ENCODE measurements around the gene VSTM2L.

The VSTM2L gene

GRCh38 chr20:37911261-37911660 lies 8.3 kb downstream of the VSTM2L start:
- no peak for TF ChIP-seq JUND (IDR thresholded peaks at IDR 0.05; ENCODE audit: low read depth)
- no peak for DNase-seq (ENCODE audit: low read depth in 1 of 2, low spot score in 1 of 2)
- in situ Hi-C loops (cut with HindIII; ENCODE audit: low pct_unique_long_range_greater_than_20kb, low sequenced_read_pairs) = no loop called here

DNA sequence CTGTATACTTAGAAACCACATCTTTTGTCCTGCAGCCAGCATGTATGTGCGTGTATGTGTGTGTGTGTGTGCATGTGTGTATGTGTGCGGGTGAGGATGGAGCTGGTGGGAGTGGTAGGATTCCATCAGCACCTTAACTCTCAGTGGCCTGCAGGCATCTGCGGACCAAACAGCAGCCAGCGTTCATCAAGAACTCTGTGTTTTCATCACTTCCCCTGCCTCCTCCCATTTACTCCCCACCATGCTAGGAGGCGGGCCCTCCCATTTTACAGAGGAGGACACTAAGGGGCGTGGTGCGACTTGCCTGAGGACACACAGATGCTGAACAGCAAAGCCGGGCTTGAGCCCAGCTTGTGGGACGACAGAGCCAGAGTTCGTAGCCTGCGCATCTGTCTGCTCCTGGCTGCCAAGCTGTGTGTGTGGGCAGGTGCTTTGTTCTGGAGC lies 8.9 kb downstream of the VSTM2L start:
- in situ Hi-C loops (cut with HindIII; ENCODE audit: low pct_unique_long_range_greater_than_20kb, low sequenced_read_pairs) = no loop called here
- no peak for DNase-seq (ENCODE audit: low read depth in 1 of 2, low spot score in 1 of 2)

GRCh38 chr20:37912874-37913273 lies 9.9 kb downstream of the VSTM2L start:
- no peak for TF ChIP-seq JUND (IDR thresholded peaks at IDR 0.05; ENCODE audit: low read depth)
- no peak for DNase-seq (ENCODE audit: low read depth in 1 of 2, low spot score in 1 of 2)
- in situ Hi-C loops (cut with HindIII; ENCODE audit: low pct_unique_long_range_greater_than_20kb, low sequenced_read_pairs) = no loop called here

More for the DNA sequence above, 8.9 kb downstream of the VSTM2L start:
- no peak for TF ChIP-seq JUND (IDR thresholded peaks at IDR 0.05; ENCODE audit: low read depth)

DNA sequence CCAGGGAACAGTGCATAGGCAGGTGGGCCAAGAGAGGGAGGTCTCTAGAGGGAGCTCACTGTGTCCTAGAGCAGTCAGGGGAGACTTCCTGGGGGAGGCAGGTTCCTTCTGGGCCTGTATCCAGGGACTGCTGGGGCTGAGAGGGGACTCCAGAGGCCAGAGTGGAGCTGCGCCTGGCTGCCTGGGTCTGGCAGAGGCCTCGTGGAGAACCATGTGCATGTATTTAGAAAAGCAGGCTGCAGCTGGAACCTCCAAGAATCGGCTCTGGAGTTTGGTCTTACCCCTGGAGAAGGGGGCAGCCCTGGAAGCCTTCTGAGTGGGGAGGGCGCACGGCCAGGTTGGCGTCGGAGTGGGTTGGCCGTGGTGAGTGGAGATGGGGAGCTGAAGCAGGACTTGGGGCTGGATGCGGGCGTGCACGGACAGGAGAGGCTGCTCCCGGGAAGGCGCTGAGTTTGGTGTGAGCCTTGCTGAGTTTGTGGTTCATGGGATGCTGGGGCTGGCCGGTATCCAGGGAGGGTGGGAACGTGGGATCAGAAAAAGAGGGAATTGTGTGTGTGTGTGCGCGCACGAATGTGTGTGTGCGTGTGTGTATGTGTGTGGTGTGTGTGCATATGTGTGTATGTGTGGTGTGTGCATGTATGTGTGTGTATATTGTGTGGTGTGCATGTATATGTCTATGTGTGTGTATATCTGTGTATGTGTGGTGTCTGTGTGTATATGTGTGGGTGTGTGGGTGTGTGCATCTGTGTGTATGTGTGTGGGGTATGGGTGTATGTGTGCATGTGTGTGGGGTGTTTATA lies 10.8 kb downstream of the VSTM2L start:
- DNase-seq (ENCODE audit: low read depth in 1 of 2, low spot score in 1 of 2) = no peak
- in situ Hi-C loops (cut with HindIII; ENCODE audit: low pct_unique_long_range_greater_than_20kb, low sequenced_read_pairs) = no loop called here

GRCh38 chr20:37914367-37914671 lies 11.4 kb downstream of the VSTM2L start:
- in situ Hi-C loops (cut with HindIII; ENCODE audit: low pct_unique_long_range_greater_than_20kb, low sequenced_read_pairs) = no loop called here
- TF ChIP-seq JUND (IDR thresholded peaks at IDR 0.05; ENCODE audit: low read depth) = no peak
- no peak for DNase-seq (ENCODE audit: low read depth in 1 of 2, low spot score in 1 of 2)

More for the DNA sequence above, 10.8 kb downstream of the VSTM2L start:
- TF ChIP-seq JUND (IDR thresholded peaks at IDR 0.05; ENCODE audit: low read depth) = no peak

- in situ Hi-C loops (cut with HindIII; ENCODE audit: low pct_unique_long_range_greater_than_20kb, low sequenced_read_pairs) = no loop called here
- no peak for DNase-seq (ENCODE audit: low read depth in 1 of 2, low spot score in 1 of 2)
Measured at GRCh38 chr20:37914672-37915433, 11.9 kb downstream of the VSTM2L start.

DNA sequence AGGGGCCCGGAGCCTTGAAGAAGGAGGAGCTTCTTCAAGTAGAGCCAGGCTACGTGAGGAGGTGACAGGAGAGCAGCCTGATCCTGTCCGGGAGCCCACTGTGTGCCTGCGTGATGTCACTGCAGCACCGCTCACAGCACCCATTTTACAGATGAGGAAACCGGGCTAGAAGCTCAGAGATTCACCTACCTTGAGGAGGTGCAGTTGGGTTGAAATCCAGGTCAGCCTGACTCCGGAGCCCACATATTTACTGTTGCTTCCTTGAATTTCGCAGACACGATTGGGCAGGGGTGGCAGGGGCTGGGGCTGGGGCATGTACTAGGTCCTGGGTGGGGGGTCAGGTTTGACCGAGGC lies 12.5 kb downstream of the VSTM2L start:
- in situ Hi-C loops (cut with HindIII; ENCODE audit: low pct_unique_long_range_greater_than_20kb, low sequenced_read_pairs) = no loop called here
- DNase-seq (ENCODE audit: low read depth in 1 of 2, low spot score in 1 of 2) = no peak
- no peak for TF ChIP-seq JUND (IDR thresholded peaks at IDR 0.05; ENCODE audit: low read depth)

More at GRCh38 chr20:37914672-37915433, 11.9 kb downstream of the VSTM2L start:
- TF ChIP-seq JUND (IDR thresholded peaks at IDR 0.05; ENCODE audit: low read depth) = no peak

DNA sequence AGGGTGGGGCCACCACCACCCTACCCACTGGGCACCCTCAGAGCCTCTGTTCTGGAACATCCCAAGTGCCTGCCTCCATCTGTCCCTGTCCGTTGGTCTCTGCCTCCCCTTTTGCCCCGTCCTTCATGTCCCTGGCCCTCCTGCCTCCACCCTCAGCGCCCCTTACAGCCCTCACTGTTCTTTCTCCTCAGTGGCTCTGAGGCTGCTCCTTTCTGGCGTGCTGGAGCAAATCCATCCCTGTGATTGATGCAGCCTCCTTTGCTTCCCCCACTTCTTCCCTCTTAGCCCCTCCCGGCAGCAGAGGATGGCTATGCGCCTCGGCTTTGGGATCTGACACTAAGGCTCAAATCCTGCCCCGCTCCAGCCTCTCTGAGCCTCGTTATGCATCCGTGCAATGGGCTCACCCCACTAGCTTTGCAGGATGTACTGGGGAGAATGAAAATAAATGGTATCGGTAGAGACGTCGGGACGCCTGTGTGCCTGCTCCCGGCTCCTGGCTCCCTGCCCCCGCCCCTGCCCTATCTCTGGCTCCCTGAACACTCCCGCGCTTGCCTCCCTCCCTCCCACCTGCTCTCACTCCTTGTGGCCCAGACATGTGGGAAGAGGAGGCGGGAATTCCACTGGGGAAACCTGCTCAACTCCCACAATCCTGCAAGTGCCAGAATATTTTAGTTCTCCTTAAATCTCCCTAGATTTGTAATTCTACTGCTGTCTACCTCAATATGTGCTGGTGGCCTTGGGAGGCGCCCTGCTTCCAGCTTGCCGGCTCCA lies 13.1 kb downstream of the VSTM2L start:
- TF ChIP-seq JUND (IDR thresholded peaks at IDR 0.05; ENCODE audit: low read depth) = no peak
- DNase-seq (ENCODE audit: low read depth in 1 of 2, low spot score in 1 of 2) = no peak
- in situ Hi-C loops (cut with HindIII; ENCODE audit: low pct_unique_long_range_greater_than_20kb, low sequenced_read_pairs) = no loop called here

DNA sequence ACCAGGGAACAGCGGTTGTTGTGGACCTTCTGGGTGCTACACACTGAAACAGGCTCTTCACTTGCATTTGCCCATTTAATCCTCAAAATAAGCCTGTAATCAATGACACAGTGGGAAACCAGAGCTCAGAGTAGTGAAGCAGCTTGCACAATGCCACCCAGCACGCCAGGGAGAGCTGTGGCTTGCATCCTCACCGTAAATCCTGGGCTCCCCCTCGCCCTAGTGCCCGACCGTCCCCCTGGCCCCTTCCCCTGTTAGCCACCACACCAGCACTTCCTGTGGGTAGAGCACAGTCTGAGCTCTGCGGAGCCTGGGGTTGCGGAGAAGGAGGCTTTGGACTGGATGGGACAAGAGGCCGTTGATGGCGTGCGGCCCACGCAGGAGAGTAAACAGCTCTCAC lies 14.5 kb downstream of the VSTM2L start:
- no peak for TF ChIP-seq JUND (IDR thresholded peaks at IDR 0.05; ENCODE audit: low read depth)
- in situ Hi-C loops (cut with HindIII; ENCODE audit: low pct_unique_long_range_greater_than_20kb, low sequenced_read_pairs) = no loop called here
- no peak for DNase-seq (ENCODE audit: low read depth in 1 of 2, low spot score in 1 of 2)

DNA sequence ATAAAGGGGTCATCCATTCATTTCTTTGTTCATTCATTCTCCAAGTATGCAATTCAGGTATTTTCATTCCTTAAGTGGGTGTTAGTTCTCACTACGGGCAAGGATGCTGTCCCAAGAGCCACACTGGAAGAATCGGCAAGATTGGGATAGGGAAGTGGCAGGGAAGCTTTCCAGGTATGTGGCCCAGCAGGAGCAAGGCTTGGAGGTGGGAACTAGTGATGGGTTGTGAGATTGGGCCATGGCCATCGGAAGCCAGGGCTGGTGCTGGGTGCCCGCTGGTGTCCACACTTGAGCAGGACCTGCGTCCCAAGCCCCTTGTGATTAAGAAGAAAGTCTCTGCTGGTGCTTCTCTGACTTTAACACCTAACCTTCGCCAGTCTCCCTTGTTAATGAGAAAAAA lies 15.1 kb downstream of the VSTM2L start:
- in situ Hi-C loops (cut with HindIII; ENCODE audit: low pct_unique_long_range_greater_than_20kb, low sequenced_read_pairs) = no loop called here
- no peak for TF ChIP-seq JUND (IDR thresholded peaks at IDR 0.05; ENCODE audit: low read depth)
- no peak for DNase-seq (ENCODE audit: low read depth in 1 of 2, low spot score in 1 of 2)

- DNase-seq (ENCODE audit: low read depth in 1 of 2, low spot score in 1 of 2) = no peak
- in situ Hi-C loops (cut with HindIII; ENCODE audit: low pct_unique_long_range_greater_than_20kb, low sequenced_read_pairs) = no loop called here
- TF ChIP-seq JUND (IDR thresholded peaks at IDR 0.05; ENCODE audit: low read depth) = no peak
Measured at GRCh38 chr20:37919389-37920040, 16.6 kb downstream of the VSTM2L start.

DNA sequence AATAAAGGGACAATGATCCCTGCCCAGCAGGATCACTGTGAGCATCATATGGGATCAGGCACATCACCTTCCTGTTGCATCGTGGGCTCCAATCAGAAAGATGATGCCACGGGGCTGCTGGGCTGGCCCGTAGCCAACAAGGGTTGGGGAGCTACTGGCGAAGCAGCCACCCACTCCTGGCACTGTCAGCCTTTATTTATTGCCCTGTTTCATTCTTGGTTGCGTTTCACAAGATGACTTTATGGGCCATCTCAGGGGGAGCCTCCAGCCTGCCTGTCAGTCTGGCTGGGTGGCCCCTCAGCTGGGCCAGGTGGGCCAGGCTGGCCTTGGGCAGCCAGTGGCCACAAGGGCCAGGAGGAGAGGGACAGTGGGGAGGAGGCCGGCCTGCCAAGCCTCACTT lies 17.3 kb downstream of the VSTM2L start:
- no peak for TF ChIP-seq JUND (IDR thresholded peaks at IDR 0.05; ENCODE audit: low read depth)
- in situ Hi-C loops (cut with HindIII; ENCODE audit: low pct_unique_long_range_greater_than_20kb, low sequenced_read_pairs) = no loop called here
- no peak for DNase-seq (ENCODE audit: low read depth in 1 of 2, low spot score in 1 of 2)
